Measurements from ENCODE around the gene SPATA33.

The SPATA33 gene

DNA sequence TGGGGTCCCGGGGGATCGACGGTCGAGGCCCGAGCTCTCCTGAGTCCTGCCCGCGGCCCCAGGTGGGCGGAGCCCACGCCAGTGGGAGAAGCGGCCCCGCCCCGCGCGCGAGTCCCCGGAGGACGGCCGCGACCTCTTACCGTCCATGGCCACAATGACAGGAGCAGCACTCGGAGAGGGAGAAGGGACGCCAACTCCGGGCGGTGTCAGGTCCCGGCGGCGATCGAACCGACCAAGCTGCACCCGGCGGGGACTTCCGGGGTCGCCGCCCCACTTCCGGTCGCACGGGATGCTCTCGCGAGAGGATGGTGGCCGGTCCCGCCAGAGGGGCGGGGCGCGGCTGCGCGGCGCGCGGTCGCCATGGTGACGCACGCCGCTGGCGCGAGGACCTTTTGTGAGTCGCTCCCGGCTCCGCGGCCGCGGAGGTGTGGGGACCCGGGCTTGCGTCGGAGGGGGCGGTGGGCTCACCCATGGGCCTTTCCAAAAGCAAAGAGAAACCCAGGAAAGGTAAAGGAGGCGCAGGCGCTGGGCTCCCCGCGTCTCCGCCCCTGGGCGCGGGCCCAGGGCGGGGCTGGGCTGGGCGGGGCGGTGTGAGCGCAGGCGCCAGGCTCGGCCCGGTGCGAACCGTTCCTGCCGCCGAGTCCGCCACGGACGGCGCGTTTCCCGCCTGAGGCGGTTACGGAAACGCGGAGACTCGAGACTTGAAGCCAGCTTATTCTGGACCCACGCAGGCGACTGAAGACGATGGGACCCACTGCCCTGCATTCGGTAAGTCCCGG lies at the start of gene SPATA33, which contains the start of gene CHMP1A:
SPATA33 (plus strand) TSS at position 395 of the 779 bp plus-strand sequence; CDS start at position 471, 76 bp downstream.
CHMP1A (minus strand) TSS at position 267 of the 779 bp plus-strand sequence; CDS start at position 147, 120 bp downstream.
- peak; percentile 85 for DNase-seq (ENCODE audit: low read depth)

- DNase-seq (ENCODE audit: low read depth): no peak
Measured at GRCh38 chr16:89607937-89608740, 49.5 kb upstream of the SPATA33 start.

DNA sequence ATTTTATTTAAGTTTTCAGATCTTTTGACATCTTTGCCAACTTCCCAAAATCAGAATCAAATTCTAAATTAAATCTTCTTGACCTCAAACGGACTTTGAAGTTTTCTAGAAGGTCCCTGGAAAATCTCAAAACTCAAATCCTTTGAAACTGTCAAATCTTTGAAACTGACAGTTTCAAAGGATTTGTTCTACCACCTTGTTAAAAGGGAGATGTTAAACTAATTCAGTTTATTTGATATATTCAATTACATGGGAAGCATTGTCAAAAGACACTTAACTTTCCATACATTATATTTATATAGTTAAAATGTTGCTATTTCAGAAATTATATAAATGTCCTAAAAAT lies 47.6 kb upstream of the SPATA33 start:
- no peak for DNase-seq (ENCODE audit: low read depth)

DNA sequence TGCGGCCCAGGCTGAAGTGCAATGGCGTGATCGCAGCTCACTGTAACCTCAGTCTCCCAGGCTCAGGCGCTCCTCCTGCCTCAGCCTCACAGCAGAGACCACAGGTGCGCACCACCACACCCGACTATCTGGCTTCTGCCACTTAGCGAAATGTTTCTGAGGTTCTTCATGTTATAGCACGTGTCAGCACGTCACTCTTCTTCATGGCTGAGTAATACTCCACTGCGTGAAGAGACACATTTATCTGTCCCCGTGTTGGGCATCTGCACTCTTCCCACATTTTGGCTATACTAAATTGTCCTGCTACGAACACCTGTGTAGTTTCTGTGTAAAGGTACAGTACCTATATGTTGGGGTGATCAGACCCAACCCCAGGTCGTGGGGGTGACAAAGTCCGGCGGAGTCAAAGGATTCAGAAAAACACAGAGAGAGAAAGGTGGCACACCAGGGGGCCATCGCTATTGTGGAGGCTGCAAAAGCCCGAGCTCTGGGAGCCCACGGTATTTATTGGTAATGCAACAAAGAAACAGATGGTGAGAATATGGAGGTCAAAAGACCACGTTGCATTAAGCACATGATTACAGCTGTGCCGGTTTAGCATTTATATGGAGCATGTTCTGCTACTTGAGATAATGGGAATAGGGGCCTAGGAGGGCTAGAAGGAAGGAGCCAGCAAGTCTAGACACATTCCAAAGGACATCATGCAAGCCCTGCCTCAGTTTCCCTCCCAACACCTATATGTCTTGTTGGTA lies 45.0 kb upstream of the SPATA33 start:
- DNase-seq (ENCODE audit: low read depth): no peak

DNA sequence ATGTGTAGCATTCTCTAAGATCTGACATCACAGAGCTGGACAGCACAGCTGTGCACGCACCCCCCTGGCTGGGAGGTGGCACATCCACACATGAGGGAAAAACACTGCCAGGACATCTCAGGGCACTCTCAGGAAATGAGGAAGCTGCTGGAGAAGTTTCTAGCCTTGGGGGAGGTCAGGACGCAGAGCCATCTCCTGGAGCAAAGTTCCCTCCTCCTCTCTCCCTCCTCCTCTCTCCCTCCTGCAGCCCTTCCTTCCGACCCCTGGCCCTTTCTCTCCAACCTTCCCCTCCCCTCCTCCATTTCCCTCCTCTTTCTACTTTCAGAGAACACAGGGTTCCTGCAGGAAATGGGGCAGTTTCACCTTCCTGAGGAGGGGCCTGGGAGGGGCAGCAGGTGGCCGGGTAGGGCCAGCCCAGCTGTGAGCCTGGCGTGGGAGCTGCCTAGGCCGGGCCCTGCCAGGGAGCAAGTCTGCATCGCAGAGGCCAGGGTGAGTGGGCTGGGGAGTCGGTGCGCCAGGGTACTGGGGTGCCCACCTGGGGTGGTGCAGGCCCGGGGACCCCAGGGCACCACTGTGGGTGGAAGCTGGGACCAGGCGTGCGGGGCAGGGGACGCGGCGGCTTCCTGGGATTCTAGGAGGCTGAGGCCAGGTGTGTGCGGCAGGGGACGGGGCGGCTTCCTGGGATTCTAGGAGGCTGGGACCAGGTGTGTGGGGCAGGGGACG lies 44.2 kb upstream of the SPATA33 start, which contains the start of gene DPEP1:
DPEP1 (plus strand) TSS at position 412 of the 723 bp plus-strand sequence. CDS start 16,769 bp downstream, outside the sequence.
- DNase-seq (ENCODE audit: low read depth): no peak

- no peak for DNase-seq (ENCODE audit: low read depth)
Measured at GRCh38 chr16:89613954-89614459, 43.6 kb upstream of the SPATA33 start.

- no peak for DNase-seq (ENCODE audit: low read depth)
Measured at GRCh38 chr16:89615176-89615575, 42.5 kb upstream of the SPATA33 start.

DNA sequence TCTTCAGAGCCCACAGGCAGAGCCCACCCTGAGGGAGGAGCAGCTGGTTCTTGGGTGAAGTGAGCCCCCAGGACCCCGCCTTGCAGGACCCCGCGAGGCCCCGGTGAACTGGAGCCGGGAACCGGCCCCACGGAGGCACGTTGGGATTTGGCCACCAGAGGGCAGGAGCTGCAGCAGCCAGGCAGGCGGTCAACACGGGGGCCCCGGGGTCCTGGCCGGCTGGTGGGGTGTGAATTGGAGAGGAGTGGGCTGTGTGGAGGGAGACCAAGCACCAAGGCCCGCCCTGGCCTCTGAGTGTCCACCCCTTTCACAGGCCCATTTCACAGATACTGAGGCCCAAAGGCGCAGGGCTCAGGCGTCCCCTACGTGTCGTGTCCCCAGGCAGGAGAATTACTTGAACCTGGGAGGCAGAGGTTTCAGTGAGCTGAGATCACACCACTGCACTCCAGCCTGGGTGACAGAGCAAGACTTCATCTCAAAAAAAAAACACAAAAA lies 42.0 kb upstream of the SPATA33 start:
- DNase-seq (ENCODE audit: low read depth): no peak

GRCh38 chr16:89616623-89617022 lies 41.0 kb upstream of the SPATA33 start:
- no peak for DNase-seq (ENCODE audit: low read depth)

DNA sequence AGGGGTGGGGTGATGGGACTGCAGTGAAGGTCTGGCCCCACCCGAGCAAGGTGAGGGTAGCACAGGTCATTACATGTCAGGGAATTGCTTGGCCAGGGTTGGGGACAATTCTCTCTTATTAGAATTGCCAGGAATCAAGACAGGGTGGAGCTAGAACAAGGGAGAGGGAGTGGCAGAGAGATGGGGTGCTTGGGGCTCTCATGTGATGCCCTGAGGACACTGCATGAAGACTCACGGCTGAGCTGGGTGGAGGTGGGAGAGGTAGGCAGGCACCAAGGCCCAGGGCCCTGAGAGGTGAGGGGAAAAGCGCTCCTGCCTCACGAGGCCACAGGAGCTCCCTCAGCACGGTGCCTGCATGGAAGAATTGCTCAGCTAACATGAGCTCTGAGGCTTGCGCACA lies 40.6 kb upstream of the SPATA33 start:
- no peak for DNase-seq (ENCODE audit: low read depth)

DNA sequence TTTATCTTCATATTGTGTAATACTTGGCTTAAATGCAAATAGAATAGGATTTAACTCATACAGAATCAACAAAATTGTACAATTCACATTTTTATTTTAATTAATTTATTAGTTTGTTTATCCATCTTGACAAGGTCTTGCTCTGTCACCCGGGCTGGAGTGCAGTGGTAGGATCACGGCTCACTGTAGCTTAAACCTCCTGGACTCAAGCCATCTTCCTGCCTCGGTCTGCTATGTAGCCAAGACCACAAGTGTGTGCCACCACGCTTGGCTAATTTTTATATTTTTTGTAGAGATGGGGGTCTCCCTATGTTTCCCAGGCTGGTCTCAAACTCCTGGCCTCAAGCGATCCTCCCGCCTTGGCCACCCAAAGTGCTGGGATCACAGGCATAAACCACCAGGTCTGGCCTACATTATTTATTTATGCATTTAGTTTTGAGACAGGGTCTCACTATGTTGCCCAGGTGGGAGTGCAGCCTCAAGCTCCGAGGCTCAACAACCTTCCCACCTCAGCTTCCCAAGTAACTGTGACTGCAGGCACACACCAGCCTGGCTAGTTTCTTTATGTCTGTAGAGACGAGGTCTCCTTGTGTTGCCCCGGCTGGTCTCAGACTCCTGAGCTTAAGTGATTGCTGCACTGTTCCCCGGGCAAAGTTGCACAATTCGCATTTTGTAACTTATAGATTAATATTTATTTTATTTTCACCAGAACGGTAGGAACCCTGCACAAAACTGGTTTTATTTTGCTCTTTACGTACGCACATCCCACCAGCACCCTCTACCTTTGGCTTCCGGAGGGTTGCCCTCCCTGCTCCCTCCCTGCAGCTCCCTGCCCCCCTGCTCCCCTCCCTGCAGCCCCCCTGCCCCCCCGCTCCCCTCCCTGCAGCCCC lies 39.3 kb upstream of the SPATA33 start:
- no peak for DNase-seq (ENCODE audit: low read depth)

DNA sequence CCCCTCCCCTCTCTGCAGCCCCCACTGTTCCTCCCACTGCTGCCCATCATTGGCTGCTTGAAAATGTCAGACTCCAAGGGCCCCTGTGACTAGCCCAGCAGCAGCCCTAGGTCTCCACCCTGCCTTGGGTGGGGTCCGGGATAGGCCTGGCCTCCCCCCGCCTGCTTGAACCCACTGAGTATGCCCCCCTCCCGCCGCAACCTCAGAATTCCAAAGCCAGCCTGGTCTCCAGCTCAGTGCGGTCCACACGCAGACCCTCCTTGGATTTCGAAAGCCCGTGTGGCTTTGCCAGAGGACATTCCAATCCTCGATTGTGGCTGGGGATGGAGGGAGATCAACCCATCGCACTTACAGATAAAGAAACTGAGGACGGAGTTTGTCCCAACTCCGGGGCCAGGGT lies 37.8 kb upstream of the SPATA33 start:
- no peak for DNase-seq (ENCODE audit: low read depth)

DNA sequence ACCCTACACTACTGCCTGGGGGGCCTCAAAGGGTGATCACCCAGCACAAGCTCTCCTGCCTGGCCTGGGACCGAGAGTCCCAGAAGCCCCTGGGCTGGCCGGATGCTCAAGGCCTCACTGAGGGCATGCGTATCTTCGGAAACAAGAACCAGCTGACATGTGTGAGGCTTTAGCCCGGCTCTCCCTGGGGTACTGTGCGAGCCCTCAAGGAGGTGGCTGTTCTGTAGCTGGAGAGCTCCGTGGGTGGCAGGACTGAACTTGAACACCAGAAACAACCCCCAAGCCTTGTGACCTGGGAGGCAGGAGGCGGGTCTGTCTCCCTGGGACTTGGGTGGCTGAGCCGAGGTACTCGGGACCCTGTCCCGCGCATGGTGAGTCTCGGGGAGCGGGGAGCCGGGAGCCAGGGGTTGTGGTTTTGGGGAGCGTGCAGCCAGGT lies 37.2 kb upstream of the SPATA33 start:
- DNase-seq (ENCODE audit: low read depth): no peak

DNA sequence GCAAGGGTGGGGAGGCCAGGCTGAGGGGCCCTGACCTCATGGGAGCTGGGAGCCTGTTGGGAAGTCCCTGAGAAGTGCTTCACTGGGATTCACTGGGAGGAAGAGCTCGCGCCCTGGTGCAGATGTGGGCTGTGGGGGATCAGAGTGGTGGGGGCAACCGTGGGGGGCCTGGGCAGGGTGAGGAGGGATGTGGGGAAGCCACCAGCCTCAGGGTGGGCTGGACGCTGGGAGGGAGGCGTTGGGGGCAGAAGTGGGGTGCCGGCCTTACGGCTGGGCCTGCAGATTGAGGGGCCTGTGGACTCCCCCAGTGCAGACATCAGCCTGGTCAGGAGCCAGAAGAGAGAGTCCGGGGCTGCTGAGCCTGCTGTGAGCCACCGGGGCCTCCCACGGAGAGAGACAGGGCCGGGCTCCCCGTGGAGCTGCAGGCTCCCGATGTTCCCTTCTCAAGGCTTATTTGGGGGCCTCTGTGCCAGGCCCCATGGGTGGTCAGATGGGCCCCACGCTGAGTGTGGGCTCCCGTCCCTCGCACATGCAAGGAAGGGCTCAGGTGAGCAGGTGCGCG lies 36.4 kb upstream of the SPATA33 start:
- DNase-seq (ENCODE audit: low read depth): no peak

- DNase-seq (ENCODE audit: low read depth): no peak
Measured at GRCh38 chr16:89621698-89622409, 35.8 kb upstream of the SPATA33 start.

- DNase-seq (ENCODE audit: low read depth): no peak
Measured at GRCh38 chr16:89623511-89624261, 34.0 kb upstream of the SPATA33 start.

- no peak for DNase-seq (ENCODE audit: low read depth)
Measured at GRCh38 chr16:89624777-89625761, 32.6 kb upstream of the SPATA33 start.

Data from stimulated activated CD8-positive, alpha-beta memory T cell treated with anti-CD3 and anti-CD28 coated beads, Interleukin-12 subunit alpha, Interleukin-12 subunit beta, amount 100 ng/mL, for 1 hour (primary cell).